GM12878 (cell line): ENCODE data around the gene CKAP5. TPM values are rescaled to one million over a fixed set of nuclear protein-coding genes. Genes with fewer than 3 reads are reported as not detected.

Experiments used
- ATAC-seq: fragments of 200-7000 bp; cut with Tn5 transposase; 3 replicates; pipeline ENCODE4 v1.9.1; 2020; ENCODE audit warnings: mild to moderate bottlenecking, moderate library complexity
- BruUV-seq: library from RNA; stranded (reverse); fragments of 400-500 nt; replicated peaks from 2 replicates; lab custom pipeline; 2021; lab: Mats Ljungman, UMichigan
- CTCF ChIA-PET: fragments of 300-600 bp; sonication (Branson Sonifier 250); formaldehyde crosslinking; extraction: SDS; loops from one replicate; lab custom pipeline; 2021; ENCODE audit warnings: inconsistent platforms; lab: Yijun Ruan, JAX
- POLR2A ChIA-PET: fragments of 350-600 bp; formaldehyde crosslinking; extraction: SDS; loops from one replicate; lab custom pipeline; 2021; ENCODE audit warnings: inconsistent platforms; lab: Charles Lee
- RAD21 ChIA-PET: fragments of 300-600 bp; sonication (Branson Sonifier 250); formaldehyde crosslinking; loops from one replicate; lab custom pipeline; 2023; ENCODE audit warnings: antibody characterized with exemption; ENCODE audit not compliant: unreplicated experiment; lab: Charles Lee
- SMC1A ChIA-PET: fragments of 300-600 bp; sonication (Branson Sonifier 250); formaldehyde crosslinking; loops from one replicate; lab custom pipeline; 2023; ENCODE audit not compliant: unreplicated experiment, uncharacterized antibody; lab: Charles Lee
- DNase-seq: peaks from one replicate; pipeline ENCODE4 v3.0.0-alpha.2; 2011; ENCODE audit warnings: low read depth, low spot score
- FAIRE-seq: peaks from 3 replicates; lab custom pipeline; 2011; peaks lifted over from hg19 to GRCh38; lab: Jason Lieb, UNC
- H2AFZ ChIP-seq: 2 replicates; pipeline ENCODE4 v1.6.0; 2011; ENCODE audit warnings: low read depth, low read length, control low read depth; ENCODE audit not compliant: control insufficient read depth
- H3K27ac ChIP-seq: 2 replicates; pipeline ENCODE4 v1.5.1; 2011; ENCODE audit warnings: control low read depth; ENCODE audit not compliant: control insufficient read depth, insufficient read depth
- H3K27me3 ChIP-seq, 2 experiments: replicated peaks in 1 of 2; 2 replicates each; pipeline versions ENCODE4 v1.6.0 to v1.6.1; 2011; ENCODE audit warnings: low read length in 1 of 2; ENCODE audit not compliant: control insufficient read depth in 2 of 2, insufficient read depth in 2 of 2
- H3K36me3 ChIP-seq, 2 experiments: 2 replicates each; pipeline ENCODE4 v1.5.1; 2011; ENCODE audit warnings: low read length in 1 of 2; ENCODE audit not compliant: control insufficient read depth in 2 of 2, insufficient read depth in 2 of 2
- H3K4me1 ChIP-seq: 2 replicates; pipeline ENCODE4 v1.6.1; 2011; ENCODE audit warnings: mild to moderate bottlenecking, low read length, moderate library complexity, mixed read lengths; ENCODE audit not compliant: control insufficient read depth, insufficient read depth
- H3K4me2 ChIP-seq: 2 replicates; pipeline ENCODE4 v1.6.0; 2011; ENCODE audit warnings: control low read depth; ENCODE audit not compliant: control insufficient read depth, insufficient read depth
- H3K4me3 ChIP-seq: fragments of 200-600 bp; sonication (generic); 2 replicates; pipeline ENCODE4 v1.5.1; 2016
- H3K79me2 ChIP-seq: 2 replicates; pipeline ENCODE4 v1.6.0; 2011; ENCODE audit warnings: low read length; ENCODE audit not compliant: control insufficient read depth, insufficient read depth
- H3K9ac ChIP-seq: 2 replicates; pipeline ENCODE4 v1.8.0; 2011; ENCODE audit warnings: low read length, control low read depth, mixed read lengths; ENCODE audit not compliant: control insufficient read depth, insufficient read depth
- H3K9me3 ChIP-seq: replicated peaks from 3 replicates; pipeline ENCODE4 v1.5.1; 2011; ENCODE audit warnings: mild to moderate bottlenecking, low read length; ENCODE audit not compliant: control insufficient read depth, insufficient read depth
- H4K20me1 ChIP-seq: 2 replicates; pipeline ENCODE4 v1.6.0; 2011; ENCODE audit not compliant: control insufficient read depth, insufficient read depth
- ATF2 ChIP-seq: IDR thresholded peaks from 2 replicates; pipeline ENCODE4 v1.6.1; 2012; ENCODE audit warnings: low read length, inconsistent platforms
- CBX5 ChIP-seq: sonication (generic); IDR thresholded peaks from 2 replicates; pipeline ENCODE4 v1.6.1; 2016; ENCODE audit warnings: low read depth, moderate library complexity, mild to moderate bottlenecking, inconsistent platforms
- CREB1 ChIP-seq: IDR thresholded peaks from 2 replicates; pipeline ENCODE4 v1.6.1; 2012; ENCODE audit warnings: low read depth, mild to moderate bottlenecking, inconsistent platforms
- FOXM1 ChIP-seq: IDR thresholded peaks from 2 replicates; pipeline ENCODE4 v1.6.1; 2012; ENCODE audit warnings: low read depth, mild to moderate bottlenecking, inconsistent platforms, low read length, moderate library complexity
- GABPA ChIP-seq: IDR thresholded peaks from 2 replicates; pipeline ENCODE4 v1.6.1; 2014; ENCODE audit warnings: antibody characterized with exemption, low read depth, mild to moderate bottlenecking, inconsistent platforms
- IKZF2 ChIP-seq, 2 experiments: fragments of 450-650 bp; IDR thresholded peaks; 2 replicates each; pipeline ENCODE4 v1.6.1; 2017; ENCODE audit warnings: mild to moderate bottlenecking in 2 of 2, moderate library complexity in 2 of 2
- MXI1 ChIP-seq: fragments of 150-350 bp; IDR thresholded peaks from 2 replicates; pipeline ENCODE4 v1.6.1; 2011; ENCODE audit warnings: low read depth, mild to moderate bottlenecking, inconsistent platforms, low read length, improper control_type of control experiment
- MYB ChIP-seq: fragments of 150-350 bp; IDR thresholded peaks from 2 replicates; pipeline ENCODE4 v1.6.1; 2014; ENCODE audit warnings: mild to moderate bottlenecking, low read depth, low read length, borderline replicate concordance
- NBN ChIP-seq: fragments of 450-650 bp; IDR thresholded peaks from 2 replicates; pipeline ENCODE4 v1.6.1; 2016
- NFIC ChIP-seq: IDR thresholded peaks from 2 replicates; pipeline ENCODE4 v1.6.1; 2012; ENCODE audit warnings: low read depth, mild to moderate bottlenecking, inconsistent platforms, low read length, moderate library complexity
- PAX5 ChIP-seq: IDR thresholded peaks from 2 replicates; pipeline ENCODE4 v1.6.1; 2011; ENCODE audit warnings: low read depth, low read length, borderline replicate concordance
- RAD51 ChIP-seq: fragments of 450-650 bp; IDR thresholded peaks from 2 replicates; pipeline ENCODE4 v1.6.1; 2016; ENCODE audit warnings: moderate library complexity, mild to moderate bottlenecking, inconsistent platforms
- SIN3A ChIP-seq: IDR thresholded peaks from 2 replicates; pipeline ENCODE4 v1.6.1; 2012; ENCODE audit warnings: low read depth, low read length, improper control_type of control experiment
- SREBF2 ChIP-seq: IDR thresholded peaks from 2 replicates; pipeline ENCODE4 v1.6.1; 2012; ENCODE audit warnings: mild to moderate bottlenecking, low read length
- TAF1 ChIP-seq: IDR thresholded peaks from 2 replicates; pipeline ENCODE4 v1.6.1; 2011; ENCODE audit warnings: mild to moderate bottlenecking, low read depth, low read length, borderline replicate concordance
- ZBTB11 ChIP-seq: fragments of 450-650 bp; formaldehyde crosslinking; IDR thresholded peaks from 2 replicates; pipeline ENCODE4 v1.5.0; 2022; ENCODE audit warnings: mild to moderate bottlenecking, missing genetic modification characterization
- ZNF24 ChIP-seq: fragments of 450-650 bp; IDR thresholded peaks from 2 replicates; pipeline ENCODE4 v1.6.1; 2017; ENCODE audit warnings: antibody characterized with exemption, mild to moderate bottlenecking
- in situ Hi-C: fragments of 300-500 bp; cut with MboI; formaldehyde crosslinking; loops from 9 replicates; pipeline ENCODE4 v1.14.3; 2018; ENCODE audit warnings: mixed read lengths
- intact Hi-C: fragments of 100-400 bp; cut with micrococcal nuclease; formaldehyde crosslinking; loops from one replicate; pipeline ENCODE4 v1.14.2; 2022; ENCODE audit not compliant: unreplicated experiment
- polyA plus RNA-seq, 11 experiments: library from polyadenylated mRNA; depleted of rRNA in 4 of 11; unstranded in 6 of 11; stranded (reverse) in 5 of 11; fragments of >200 nt; fragmentation: Nextera tagmentation in 4 of 11; fragmentation: Illumina TruSeq in 1 of 11; extraction: Ambion mirVana in 4 of 11; extraction: Trizol in 1 of 11; gene quantifications; 1 replicate in 1 of 11; 2 replicates in 10 of 11; pipeline versions ENCODE4 v1.2.1 to v1.2.3, GENCODE V29; 2011 to 2016; ENCODE audit warnings: inconsistent platforms in 2 of 11, missing spikeins in 2 of 11, low read depth in 1 of 11
- total RNA-seq, 4 experiments: library from RNA; depleted of rRNA in 3 of 4; stranded (reverse); fragments of >200 nt in 3 of 4; fragmentation: Illumina TruSeq in 1 of 4; extraction: Trizol in 1 of 4; gene quantifications; 2 replicates each; pipeline versions ENCODE4 v1.2.1 to v1.2.3, GENCODE V29; 2013 to 2021

Gene CKAP5
- total and polyA plus RNA-seq, 10 of the 15 experiments (the other 5 are each of a cell fraction or from before 2014, with no cell fraction given), result 20.1 to 161 (median 79.8) TPM

GRCh38 chr11:46837860-46838259 is 8.2 kb downstream of the CKAP5 start (continued):
- TF ChIP-seq GABPA, result no peak
- TF ChIP-seq, all 136 proteins: peak for 0

GRCh38 chr11:46836870-46837269 is 9.2 kb downstream of the CKAP5 start:
- H3K9ac ChIP-seq, result no peak overlapping the region
- no peaks in the 10 kb centered on the region for H3K27me3 ChIP-seq
- DNase-seq (no peak), FAIRE-seq (no peak), ATAC-seq (no peak)
- no peaks in the 10 kb centered on the region; a peak in 1 of 4 replicates for H3K36me3 ChIP-seq
- BruUV-seq, result no TSS peak
- in situ Hi-C loops, result no loop called here
- CTCF ChIA-PET, result no interaction called here
- H3K27ac ChIP-seq, result no peak overlapping the region
- POLR2A ChIA-PET, result no interaction called here
- SMC1A ChIA-PET, result interaction anchor here (1.2 kb wide), 1 partner anchor 49 kb away, joined by 3 read pairs; no protein-coding TSS in a partner anchor
- no peak overlapping the region for H2AFZ ChIP-seq
- no peaks in the 10 kb centered on the region for H4K20me1 ChIP-seq
- no peak for TF ChIP-seq FOXM1
- no peak for TF ChIP-seq PAX5
- TF ChIP-seq CBX5, result no peak
- no peak for TF ChIP-seq ZNF24
- no peak for TF ChIP-seq RAD51
- no peak for TF ChIP-seq ZBTB11 (CRISPR knock-in tag)
- no peak for TF ChIP-seq MXI1
- TF ChIP-seq SREBF2, result no peak
- TF ChIP-seq ATF2, result no peak
- TF ChIP-seq MYB, result no peak
- TF ChIP-seq NFIC, result no peak
- TF ChIP-seq NBN, result no peak
- TF ChIP-seq IKZF2 (IDR thresholded peaks at IDR 0.05), result no peak
- TF ChIP-seq CREB1, result no peak
- TF ChIP-seq TAF1, result no peak
- TF ChIP-seq SIN3A, result no peak
- TF ChIP-seq, all 136 proteins: peak for 0
- Histone ChIP-seq H3K4me1 (no peaks in the 10 kb centered on the region), H3K79me2 (peaks cover 87% of the 10 kb centered on the region), H3K4me2 (no peak overlapping the region), H3K4me3 (no peak overlapping the region), H3K9me3 (no peaks in the 10 kb centered on the region)
- RAD21 ChIA-PET, result no interaction called here
- intact Hi-C loops, result no loop called here
